Astrocyte of the cerebellum (primary cell): Measurements from ENCODE around the gene SYF2.
"Not testable (repeated sequence)": the region's sequence is repeated elsewhere in the genome, so short reads cannot be mapped to it uniquely, and the experiment has no call there.

Experiments used
- DNase-seq: peaks from one replicate; pipeline ENCODE4 v3.0.0-alpha.2; 2011; ENCODE audit warnings: low read depth
- H3K4me3 ChIP-seq: 2 replicates; pipeline ENCODE4 v1.5.1; 2011; ENCODE audit warnings: mild to moderate bottlenecking, low read depth, low read length, moderate library complexity
- in situ Hi-C: cut with HindIII; loops from 2 replicates; pipeline ENCODE4 v1.10.0; 2017; ENCODE audit warnings: low sequenced_read_pairs
- TF ChIP-seq, protein P1 (sequence below): IDR thresholded peaks from 2 replicates; pipeline ENCODE4 v1.5.1; 2012; ENCODE audit warnings: low read length, low read depth, moderate library complexity, mild to moderate bottlenecking; ENCODE audit errors: missing control alignments

Gene SYF2

DNA sequence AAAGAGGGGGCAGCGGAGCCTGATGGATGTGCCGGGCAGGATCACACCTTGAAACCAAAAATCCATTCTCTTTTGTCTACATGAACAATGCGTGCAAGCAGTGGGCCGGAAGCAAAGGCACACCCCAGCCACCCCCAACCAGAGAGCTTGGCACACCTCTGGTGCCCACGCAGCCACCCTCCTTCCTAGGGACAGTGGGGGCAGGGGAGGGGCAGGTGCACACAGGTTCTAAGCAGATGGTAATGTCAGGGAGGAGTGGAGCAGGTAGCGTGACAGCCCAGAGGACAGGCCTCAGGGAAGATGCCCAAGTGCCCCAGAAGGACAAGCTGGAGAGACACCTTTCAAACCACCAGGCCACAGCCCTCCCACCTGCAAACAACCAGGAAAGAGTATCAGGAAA, 36.5 kb downstream of the SYF2 start:
- no peak for DNase-seq
- TF ChIP-seq, protein P1, sequence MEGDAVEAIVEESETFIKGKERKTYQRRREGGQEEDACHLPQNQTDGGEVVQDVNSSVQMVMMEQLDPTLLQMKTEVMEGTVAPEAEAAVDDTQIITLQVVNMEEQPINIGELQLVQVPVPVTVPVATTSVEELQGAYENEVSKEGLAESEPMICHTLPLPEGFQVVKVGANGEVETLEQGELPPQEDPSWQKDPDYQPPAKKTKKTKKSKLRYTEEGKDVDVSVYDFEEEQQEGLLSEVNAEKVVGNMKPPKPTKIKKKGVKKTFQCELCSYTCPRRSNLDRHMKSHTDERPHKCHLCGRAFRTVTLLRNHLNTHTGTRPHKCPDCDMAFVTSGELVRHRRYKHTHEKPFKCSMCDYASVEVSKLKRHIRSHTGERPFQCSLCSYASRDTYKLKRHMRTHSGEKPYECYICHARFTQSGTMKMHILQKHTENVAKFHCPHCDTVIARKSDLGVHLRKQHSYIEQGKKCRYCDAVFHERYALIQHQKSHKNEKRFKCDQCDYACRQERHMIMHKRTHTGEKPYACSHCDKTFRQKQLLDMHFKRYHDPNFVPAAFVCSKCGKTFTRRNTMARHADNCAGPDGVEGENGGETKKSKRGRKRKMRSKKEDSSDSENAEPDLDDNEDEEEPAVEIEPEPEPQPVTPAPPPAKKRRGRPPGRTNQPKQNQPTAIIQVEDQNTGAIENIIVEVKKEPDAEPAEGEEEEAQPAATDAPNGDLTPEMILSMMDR = no peak
- H3K4me3 ChIP-seq = no peak overlapping the region
- in situ Hi-C loops = loop anchor here (5.0 kb wide), 1 partner anchor 64 kb away; no protein-coding TSS in a partner anchor

DNA sequence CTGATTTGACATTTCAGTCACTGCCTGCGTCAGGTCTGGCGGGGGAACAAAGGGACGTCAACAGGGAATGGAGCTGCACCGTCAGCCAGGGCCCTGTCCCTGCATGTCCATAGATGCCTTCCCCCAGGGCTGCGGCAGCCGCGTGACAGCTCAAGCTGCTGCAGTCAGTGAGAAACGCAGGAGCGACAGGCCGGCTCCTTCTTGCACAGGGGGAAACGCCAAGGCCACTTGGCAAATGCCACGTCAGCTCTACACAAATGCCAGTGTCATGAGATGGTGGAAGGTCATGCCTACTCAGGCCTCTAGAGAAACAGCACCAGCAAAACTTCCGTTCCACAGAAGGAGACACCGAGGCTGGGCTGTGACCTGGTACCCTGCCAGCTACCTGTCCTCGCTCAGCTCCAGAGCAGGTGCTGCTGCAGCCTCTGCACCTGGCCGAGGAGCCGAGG, 37.7 kb downstream of the SYF2 start:
- DNase-seq = no peak
- in situ Hi-C loops = loop anchor here (5.0 kb wide), 1 partner anchor 62 kb away; no protein-coding TSS in a partner anchor
- H3K4me3 ChIP-seq = no peak overlapping the region
- TF ChIP-seq, protein P1 = no peak

DNA sequence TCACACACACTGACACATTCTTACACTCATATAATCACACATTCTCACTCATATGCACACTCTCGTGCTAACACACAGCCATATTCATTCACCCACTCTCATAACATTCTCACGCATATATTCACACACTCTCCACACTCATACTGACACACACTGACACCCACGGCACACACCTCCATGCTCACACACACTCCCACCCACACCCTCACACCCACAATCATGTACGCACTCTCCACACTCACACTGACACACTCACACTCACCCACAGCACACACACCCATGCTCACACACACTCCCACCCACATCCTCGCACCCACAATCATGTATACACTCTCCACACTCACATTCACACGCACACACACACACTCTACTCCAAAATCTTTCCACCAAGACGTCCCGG, 38.2 kb downstream of the SYF2 start:
- no peak for DNase-seq
- in situ Hi-C loops = no loop called here
- TF ChIP-seq, protein P1 = no peak
- no peak overlapping the region for H3K4me3 ChIP-seq

DNA sequence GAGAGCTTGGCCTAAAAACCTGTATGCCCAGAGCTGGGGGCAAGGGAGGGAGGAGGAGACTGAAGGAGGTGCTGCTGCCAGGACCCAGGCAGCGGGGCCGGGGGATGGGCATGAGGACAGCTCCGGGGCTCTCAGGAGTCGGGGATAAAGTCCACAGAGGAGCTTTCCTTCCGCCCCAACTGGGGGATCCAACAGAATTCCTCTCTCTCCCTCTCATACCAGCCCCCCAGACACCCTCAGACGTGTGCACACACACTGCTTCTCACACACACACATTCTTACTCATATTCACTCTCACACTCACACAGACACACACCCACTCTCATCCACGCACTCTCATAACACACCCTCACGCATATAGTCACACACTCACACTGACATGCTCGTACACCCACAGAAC, 39.1 kb downstream of the SYF2 start:
- H3K4me3 ChIP-seq = no peak overlapping the region
- in situ Hi-C loops = no loop called here
- DNase-seq = no peak
- TF ChIP-seq, protein P1 = no peak

DNA sequence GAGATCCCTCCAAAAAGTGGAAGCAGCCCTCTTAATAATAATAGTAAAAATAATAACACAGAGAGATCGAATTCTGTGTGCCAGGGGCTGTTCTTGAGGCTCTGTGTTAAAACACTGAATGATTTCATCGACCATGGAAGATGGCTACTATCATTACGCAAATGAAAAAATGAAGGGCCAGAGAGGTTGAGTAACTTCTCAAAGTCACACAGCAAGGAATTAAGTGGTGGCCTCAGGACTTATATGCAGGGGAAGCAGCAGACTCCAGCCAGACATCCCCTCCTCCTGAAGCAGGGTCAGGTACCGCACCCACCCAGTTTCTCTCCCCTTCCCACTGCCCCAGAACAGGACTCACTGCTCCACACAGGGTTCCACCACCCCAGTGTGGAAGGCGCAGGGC, 40.1 kb downstream of the SYF2 start:
- TF ChIP-seq, protein P1 = no peak
- DNase-seq = no peak
- H3K4me3 ChIP-seq = no peak overlapping the region
- in situ Hi-C loops = no loop called here

DNA sequence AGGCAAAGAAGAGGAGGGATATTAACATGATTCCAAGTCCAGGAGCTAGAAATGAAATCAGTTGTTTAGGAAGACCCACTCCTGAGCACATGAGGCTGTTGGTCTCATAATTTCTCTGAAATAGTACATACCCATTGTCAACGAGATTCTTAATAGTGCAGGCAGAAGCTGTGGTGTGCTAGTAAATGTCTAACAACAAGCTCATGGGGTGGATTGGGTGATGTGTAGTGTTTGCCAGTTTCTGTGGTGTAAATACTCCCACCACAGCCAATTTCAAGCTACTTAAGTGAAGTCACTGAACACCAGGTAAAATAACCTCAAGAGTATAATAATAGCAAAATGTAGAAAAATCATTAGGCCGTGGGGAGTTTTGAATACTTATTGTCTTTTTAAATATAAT, 42.0 kb downstream of the SYF2 start:
- H3K4me3 ChIP-seq = no peak overlapping the region
- no peak for DNase-seq
- TF ChIP-seq, protein P1 = no peak
- in situ Hi-C loops = no loop called here

DNA sequence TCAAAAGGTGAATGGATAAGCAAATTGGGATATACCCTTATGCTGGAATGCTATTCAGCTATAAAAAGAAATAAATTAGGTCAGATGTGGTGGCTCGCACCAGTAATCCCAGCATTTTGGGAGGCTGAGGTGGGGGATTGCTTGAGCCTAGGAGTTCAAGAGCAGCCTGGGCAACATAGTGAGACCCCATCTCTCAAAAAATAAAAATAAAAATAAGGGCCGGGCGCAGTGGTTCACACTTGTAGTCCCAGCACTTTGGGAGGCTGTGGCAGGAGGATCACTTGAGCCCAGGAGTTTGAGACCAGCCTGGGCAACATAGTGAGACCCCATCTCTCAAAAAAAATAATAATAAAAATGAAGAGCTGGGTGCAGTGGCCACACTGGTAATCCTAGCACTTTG, 44.4 kb downstream of the SYF2 start:
- H3K4me3 ChIP-seq, in situ Hi-C loops, DNase-seq: not testable (repeated sequence)
